Stimulated activated naive CD8-positive, alpha-beta T cell treated with anti-CD3 and anti-CD28 coated beads, Interleukin-15, Interleukin-2, amounts not matched to agents 100 ng/mL and 50 ng/mL, for 24 hours (primary cell): ENCODE results near the gene TCP10L.
"Not testable (repeated sequence)": the region's sequence is repeated elsewhere in the genome, so short reads cannot be mapped to it uniquely, and the experiment has no call there.

Experiments used
- H3K27ac Mint-ChIP-seq: one replicate; pipeline ENCODE4 v1.8.0; 2021; ENCODE audit warnings: mild to moderate bottlenecking, mixed read lengths
- H3K27me3 Mint-ChIP-seq: one replicate; pipeline ENCODE4 v1.8.0; 2021; ENCODE audit warnings: mixed read lengths
- H3K36me3 Mint-ChIP-seq: one replicate; pipeline ENCODE4 v1.8.0; 2021; ENCODE audit warnings: low read depth, mixed read lengths
- H3K4me1 Mint-ChIP-seq: one replicate; pipeline ENCODE4 v1.8.0; 2021; ENCODE audit warnings: low read depth, mixed read lengths
- H3K4me3 Mint-ChIP-seq: one replicate; pipeline ENCODE4 v1.8.0; 2021; ENCODE audit warnings: mild to moderate bottlenecking, mixed read lengths
- H3K9me3 Mint-ChIP-seq: one replicate; pipeline ENCODE4 v1.8.0; 2021; ENCODE audit warnings: mixed read lengths

The TCP10L gene

GRCh38 chr21:32549886-32550285 lies 35.4 kb downstream of the TCP10L start:
- Mint-ChIP-seq H3K27me3 (no peaks in the 10 kb centered on the region), H3K4me3 (no peak overlapping the region), H3K9me3 (no peaks in the 10 kb centered on the region), H3K36me3 (no peaks in the 10 kb centered on the region), H3K4me1 (no peaks in the 10 kb centered on the region), H3K27ac (no peak overlapping the region)

- Mint-ChIP-seq H3K27me3 (no peaks in the 10 kb centered on the region), H3K9me3 (no peaks in the 10 kb centered on the region), H3K27ac (no peak overlapping the region), H3K4me1 (no peaks in the 10 kb centered on the region), H3K36me3 (no peaks in the 10 kb centered on the region), H3K4me3 (no peak overlapping the region)
Measured at GRCh38 chr21:32549440-32549839, 35.9 kb downstream of the TCP10L start.

GRCh38 chr21:32548978-32549377 lies 36.3 kb downstream of the TCP10L start:
- no peaks in the 10 kb centered on the region for H3K9me3 Mint-ChIP-seq
- no peaks in the 10 kb centered on the region for H3K36me3 Mint-ChIP-seq
- no peak overlapping the region for H3K27ac Mint-ChIP-seq
- H3K4me1 Mint-ChIP-seq: no peaks in the 10 kb centered on the region
- H3K27me3 Mint-ChIP-seq: no peaks in the 10 kb centered on the region
- no peak overlapping the region for H3K4me3 Mint-ChIP-seq

- no peaks in the 10 kb centered on the region for H3K27me3 Mint-ChIP-seq
- no peaks in the 10 kb centered on the region for H3K9me3 Mint-ChIP-seq
- no peak overlapping the region for H3K27ac Mint-ChIP-seq
- H3K36me3 Mint-ChIP-seq: no peaks in the 10 kb centered on the region
- no peaks in the 10 kb centered on the region for H3K4me1 Mint-ChIP-seq
- no peak overlapping the region for H3K4me3 Mint-ChIP-seq
Measured at GRCh38 chr21:32547018-32547417, 38.3 kb downstream of the TCP10L start.

- Mint-ChIP-seq H3K9me3 (no peaks in the 10 kb centered on the region), H3K4me1 (no peaks in the 10 kb centered on the region), H3K36me3 (no peaks in the 10 kb centered on the region), H3K27me3 (no peaks in the 10 kb centered on the region), H3K4me3 (no peak overlapping the region), H3K27ac (no peak overlapping the region)
Measured at GRCh38 chr21:32545948-32546441, 39.3 kb downstream of the TCP10L start.

- H3K36me3 Mint-ChIP-seq: no peaks in the 10 kb centered on the region
- H3K4me1 Mint-ChIP-seq: no peaks in the 10 kb centered on the region
- H3K27ac Mint-ChIP-seq: no peak overlapping the region
- no peaks in the 10 kb centered on the region for H3K27me3 Mint-ChIP-seq
- no peaks in the 10 kb centered on the region for H3K9me3 Mint-ChIP-seq
- no peak overlapping the region for H3K4me3 Mint-ChIP-seq
Measured at GRCh38 chr21:32544697-32545096, 40.6 kb downstream of the TCP10L start.

- H3K4me3 Mint-ChIP-seq: no peak overlapping the region
- H3K36me3 Mint-ChIP-seq: no peaks in the 10 kb centered on the region
- no peaks in the 10 kb centered on the region for H3K9me3 Mint-ChIP-seq
- H3K4me1 Mint-ChIP-seq: peaks cover 4% of the 10 kb centered on the region
- H3K27ac Mint-ChIP-seq: no peak overlapping the region
- no peaks in the 10 kb centered on the region for H3K27me3 Mint-ChIP-seq
Measured at GRCh38 chr21:32543975-32544374, 41.3 kb downstream of the TCP10L start.

- H3K4me3 Mint-ChIP-seq, H3K27me3 Mint-ChIP-seq, H3K9me3 Mint-ChIP-seq, H3K36me3 Mint-ChIP-seq, H3K27ac Mint-ChIP-seq: not testable (repeated sequence)
- peaks cover 11% of the 10 kb centered on the region for H3K4me1 Mint-ChIP-seq
Measured at GRCh38 chr21:32543056-32543455, 42.3 kb downstream of the TCP10L start.

- Mint-ChIP-seq H3K27ac (no peak overlapping the region), H3K9me3 (no peaks in the 10 kb centered on the region), H3K4me3 (no peak overlapping the region), H3K27me3 (no peaks in the 10 kb centered on the region), H3K36me3 (no peaks in the 10 kb centered on the region), H3K4me1 (peaks cover 21% of the 10 kb centered on the region)
Measured at GRCh38 chr21:32539378-32539777, 45.9 kb downstream of the TCP10L start.

GRCh38 chr21:32538147-32538792 lies 47.1 kb downstream of the TCP10L start:
- H3K4me1 Mint-ChIP-seq: peaks cover 21% of the 10 kb centered on the region
- no peaks in the 10 kb centered on the region for H3K9me3 Mint-ChIP-seq
- H3K36me3 Mint-ChIP-seq: no peaks in the 10 kb centered on the region
- H3K27ac Mint-ChIP-seq: peak overlapping the region; percentile 2
- H3K4me3 Mint-ChIP-seq: peak overlapping the region; percentile 3
- no peaks in the 10 kb centered on the region for H3K27me3 Mint-ChIP-seq

- peak overlapping the region; percentile 53 for H3K4me3 Mint-ChIP-seq
- H3K4me1 Mint-ChIP-seq: peaks cover 21% of the 10 kb centered on the region
- H3K36me3 Mint-ChIP-seq: no peaks in the 10 kb centered on the region
- H3K9me3 Mint-ChIP-seq: no peaks in the 10 kb centered on the region
- no peaks in the 10 kb centered on the region for H3K27me3 Mint-ChIP-seq
- no peak overlapping the region for H3K27ac Mint-ChIP-seq
Measured at GRCh38 chr21:32537569-32537881, 47.8 kb downstream of the TCP10L start.

- H3K27ac Mint-ChIP-seq: no peak overlapping the region
- no peaks in the 10 kb centered on the region for H3K27me3 Mint-ChIP-seq
Measured at GRCh38 chr21:32535612-32536011, 49.7 kb downstream of the TCP10L start.

GRCh38 chr21:32534113-32534512 lies 51.2 kb downstream of the TCP10L start:
- Mint-ChIP-seq H3K27ac (no peak overlapping the region), H3K4me3 (no peak overlapping the region), H3K27me3 (no peaks in the 10 kb centered on the region), H3K9me3 (no peaks in the 10 kb centered on the region), H3K4me1 (peaks cover 18% of the 10 kb centered on the region), H3K36me3 (no peaks in the 10 kb centered on the region)

More at GRCh38 chr21:32535612-32536011, 49.7 kb downstream of the TCP10L start:
- H3K36me3 Mint-ChIP-seq: no peaks in the 10 kb centered on the region
- no peaks in the 10 kb centered on the region for H3K9me3 Mint-ChIP-seq
- peaks cover 21% of the 10 kb centered on the region for H3K4me1 Mint-ChIP-seq
- H3K4me3 Mint-ChIP-seq: no peak overlapping the region

- Mint-ChIP-seq H3K27ac (no peak overlapping the region), H3K4me3 (no peak overlapping the region), H3K36me3 (no peaks in the 10 kb centered on the region), H3K4me1 (peaks cover 13% of the 10 kb centered on the region), H3K9me3 (no peaks in the 10 kb centered on the region), H3K27me3 (no peaks in the 10 kb centered on the region)
Measured at GRCh38 chr21:32533611-32534010, 51.7 kb downstream of the TCP10L start.

GRCh38 chr21:32533053-32533452 lies 52.3 kb downstream of the TCP10L start:
- Mint-ChIP-seq H3K4me1 (peaks cover 10% of the 10 kb centered on the region), H3K9me3 (no peaks in the 10 kb centered on the region), H3K36me3 (no peaks in the 10 kb centered on the region), H3K4me3 (no peak overlapping the region), H3K27ac (no peak overlapping the region), H3K27me3 (no peaks in the 10 kb centered on the region)

GRCh38 chr21:32532636-32533035 lies 52.7 kb downstream of the TCP10L start:
- Mint-ChIP-seq H3K4me3 (no peak overlapping the region), H3K27me3 (no peaks in the 10 kb centered on the region), H3K9me3 (no peaks in the 10 kb centered on the region), H3K27ac (no peak overlapping the region), H3K36me3 (no peaks in the 10 kb centered on the region), H3K4me1 (peaks cover 10% of the 10 kb centered on the region)
